UCSD-AML1 (cell line): ENCODE measurements around the gene TWIST2.

Experiments
- DNase-seq: peaks from one replicate; lab custom pipeline; 2025; ENCODE audit not compliant: unreplicated experiment; lab: John Stamatoyannopoulos, UW

The TWIST2 gene

GRCh38 chr2:238936162-238937052 is 88.5 kb downstream of the TWIST2 start:
- no peak for DNase-seq

DNA sequence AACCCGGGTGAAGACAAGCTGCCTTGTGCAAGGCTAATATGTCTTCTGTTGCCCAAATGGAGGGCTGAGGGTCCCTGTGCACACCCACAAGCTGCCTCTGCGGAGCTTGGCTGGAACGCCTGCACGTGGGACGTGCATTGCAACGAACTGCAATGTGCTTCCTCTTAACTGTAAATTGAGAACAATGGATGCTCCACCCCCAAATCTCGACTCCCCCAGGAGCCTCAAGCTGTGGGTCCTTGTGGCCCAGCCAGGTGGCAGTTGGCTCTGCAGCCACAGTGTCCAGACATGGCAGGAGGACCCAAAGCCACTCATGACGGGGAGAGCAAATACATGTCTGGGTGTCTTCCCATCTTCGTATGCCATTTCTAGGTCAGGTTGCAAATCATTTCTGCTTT is 90.1 kb downstream of the TWIST2 start:
- DNase-seq: no peak

- no peak for DNase-seq
Measured at GRCh38 chr2:238938401-238939055, 90.6 kb downstream of the TWIST2 start.

- no peak for DNase-seq
Measured at GRCh38 chr2:238939074-238939473, 91.2 kb downstream of the TWIST2 start.

DNA sequence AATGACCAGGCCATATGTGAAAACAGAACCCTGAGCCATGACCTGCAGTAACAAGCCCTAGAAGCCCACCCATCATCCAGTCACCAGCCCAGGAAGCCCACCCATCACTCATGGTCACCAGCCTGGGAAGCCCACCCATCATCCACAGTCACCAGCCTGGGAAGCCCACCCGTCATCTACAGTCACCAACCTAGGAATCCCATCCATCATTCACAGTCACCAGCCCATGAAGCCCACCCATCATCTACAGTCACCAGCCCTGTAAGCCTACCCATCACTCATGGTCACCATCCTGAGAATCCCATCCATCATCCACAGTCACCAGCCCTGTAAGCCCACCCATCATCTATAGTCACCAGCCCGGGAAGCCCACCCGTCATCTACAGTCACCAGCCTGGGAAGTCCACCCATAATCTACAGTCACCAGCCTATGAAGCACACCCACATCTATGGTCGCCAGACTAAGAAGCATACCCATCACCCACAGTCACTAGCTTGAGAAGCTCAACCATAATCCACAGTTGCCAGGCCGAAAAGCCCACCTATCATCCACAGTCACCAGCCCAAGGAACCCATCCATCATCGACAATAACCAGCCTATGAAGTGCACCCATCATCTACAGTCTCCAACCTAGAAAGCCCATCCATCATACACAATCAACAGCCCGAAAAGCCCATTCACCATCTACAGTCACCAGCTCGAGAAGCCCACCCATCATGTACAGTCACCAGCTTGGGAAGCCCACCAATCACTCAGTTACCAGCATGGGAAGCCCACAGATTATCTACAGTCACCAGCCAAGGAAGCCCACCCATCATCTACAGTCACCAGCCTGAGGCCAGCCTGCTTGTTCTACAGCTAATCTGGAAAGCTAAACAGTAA is 91.9 kb downstream of the TWIST2 start:
- DNase-seq: no peak

DNA sequence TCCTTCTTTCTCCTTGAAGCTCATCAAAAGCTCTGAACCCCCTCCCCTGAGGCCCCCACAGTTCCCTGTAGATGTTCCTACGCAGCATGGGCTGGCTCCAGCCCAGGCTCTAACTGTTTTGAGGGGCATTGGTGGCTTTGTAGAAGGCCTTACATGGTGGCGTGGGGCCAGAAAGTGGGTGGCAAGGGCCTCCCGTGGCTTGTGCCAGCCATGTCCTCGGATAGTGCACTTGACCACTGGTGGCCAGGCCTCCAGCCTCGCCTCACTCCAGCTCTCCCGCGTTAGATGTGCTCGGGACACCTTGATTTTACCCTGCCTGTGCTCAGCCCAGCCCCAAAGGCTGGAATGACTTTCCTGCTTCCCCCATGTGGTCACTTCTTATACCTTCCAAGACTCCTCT is 92.9 kb downstream of the TWIST2 start:
- DNase-seq: no peak

GRCh38 chr2:238941262-238941792 is 93.4 kb downstream of the TWIST2 start:
- no peak for DNase-seq

DNA sequence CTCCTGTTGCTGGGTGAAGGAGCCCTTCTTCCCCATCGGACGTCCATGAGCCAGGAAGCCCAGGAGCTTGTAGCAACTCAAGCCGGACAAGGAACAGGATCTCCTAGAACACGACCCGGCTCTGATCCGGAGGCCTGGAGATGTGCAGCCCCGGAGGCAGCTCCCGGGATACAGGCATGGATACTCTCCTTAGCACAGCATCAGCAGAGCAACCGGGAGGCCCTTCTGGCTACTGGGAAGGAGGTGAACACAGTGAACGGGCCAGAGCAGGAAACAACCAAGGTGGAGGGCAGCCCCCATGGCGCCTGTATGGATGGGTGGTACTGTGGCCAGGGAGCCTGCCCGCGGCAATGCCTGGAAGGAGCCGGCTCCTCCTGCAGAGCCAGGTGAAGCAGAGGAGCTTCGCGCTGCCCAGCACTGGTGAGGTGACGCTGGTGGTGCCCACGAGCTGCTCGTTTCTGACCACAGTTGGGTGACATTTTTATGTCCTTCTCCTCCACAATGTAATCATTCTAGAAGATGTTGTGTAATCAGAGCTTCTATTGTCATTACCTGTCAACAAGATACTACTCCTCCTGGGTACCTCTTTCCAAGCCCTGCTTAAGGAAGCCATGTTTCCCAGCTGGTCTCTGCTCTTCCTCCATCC is 94.3 kb downstream of the TWIST2 start:
- no peak for DNase-seq

- DNase-seq: no peak
Measured at GRCh38 chr2:238942726-238943300, 94.9 kb downstream of the TWIST2 start.

GRCh38 chr2:238943338-238944067 is 95.6 kb downstream of the TWIST2 start:
- no peak for DNase-seq

DNA sequence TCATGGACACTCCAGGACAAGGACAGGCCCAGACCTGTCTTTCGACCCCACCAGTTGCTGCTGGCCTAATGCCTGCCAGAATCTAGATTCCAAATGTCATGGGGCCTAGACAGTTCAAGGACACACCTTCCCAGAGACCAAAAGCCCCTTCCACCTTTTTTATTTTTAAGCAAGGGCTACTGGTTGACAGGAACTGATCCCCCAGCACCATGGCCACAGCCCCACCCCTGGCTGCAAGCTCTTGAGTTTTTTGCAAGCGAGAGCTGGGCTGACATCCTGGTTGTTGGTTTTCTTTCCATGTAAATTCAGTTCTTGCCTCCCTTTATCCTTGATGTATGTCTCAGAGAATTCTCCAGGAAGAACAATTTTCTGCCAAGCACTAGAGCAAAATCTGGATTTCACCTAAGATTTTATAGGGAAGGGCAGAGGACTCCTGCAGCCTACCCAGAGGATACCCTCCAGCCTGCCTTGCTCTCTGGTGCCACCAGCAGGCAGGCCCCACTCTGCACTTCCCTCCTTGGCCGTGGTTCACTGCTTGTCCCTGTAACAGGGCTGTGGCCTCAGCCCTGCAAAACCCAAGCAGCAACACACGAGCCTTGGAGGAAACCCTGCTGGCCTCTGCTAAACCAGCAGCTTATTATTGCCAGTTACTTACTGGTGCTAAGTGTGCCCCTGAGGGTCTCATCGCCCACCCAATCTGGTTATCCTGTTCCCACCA is 97.7 kb downstream of the TWIST2 start:
- peak; percentile 40 for DNase-seq

GRCh38 chr2:238946318-238947242 is 98.7 kb downstream of the TWIST2 start:
- DNase-seq: no peak

- DNase-seq: no peak
Measured at GRCh38 chr2:238947243-238947760, 99.4 kb downstream of the TWIST2 start.

- DNase-seq: peak; percentile 29
Measured at GRCh38 chr2:238947920-238948710, 100.2 kb downstream of the TWIST2 start.

GRCh38 chr2:238948765-238949641 is 101.1 kb downstream of the TWIST2 start:
- no peak for DNase-seq
